Measurements from ENCODE around the gene TMC6.
"Not testable (repeated sequence)": the region's sequence is repeated elsewhere in the genome, so short reads cannot be mapped to it uniquely, and the experiment has no call there.

TMC6 gene

DNA sequence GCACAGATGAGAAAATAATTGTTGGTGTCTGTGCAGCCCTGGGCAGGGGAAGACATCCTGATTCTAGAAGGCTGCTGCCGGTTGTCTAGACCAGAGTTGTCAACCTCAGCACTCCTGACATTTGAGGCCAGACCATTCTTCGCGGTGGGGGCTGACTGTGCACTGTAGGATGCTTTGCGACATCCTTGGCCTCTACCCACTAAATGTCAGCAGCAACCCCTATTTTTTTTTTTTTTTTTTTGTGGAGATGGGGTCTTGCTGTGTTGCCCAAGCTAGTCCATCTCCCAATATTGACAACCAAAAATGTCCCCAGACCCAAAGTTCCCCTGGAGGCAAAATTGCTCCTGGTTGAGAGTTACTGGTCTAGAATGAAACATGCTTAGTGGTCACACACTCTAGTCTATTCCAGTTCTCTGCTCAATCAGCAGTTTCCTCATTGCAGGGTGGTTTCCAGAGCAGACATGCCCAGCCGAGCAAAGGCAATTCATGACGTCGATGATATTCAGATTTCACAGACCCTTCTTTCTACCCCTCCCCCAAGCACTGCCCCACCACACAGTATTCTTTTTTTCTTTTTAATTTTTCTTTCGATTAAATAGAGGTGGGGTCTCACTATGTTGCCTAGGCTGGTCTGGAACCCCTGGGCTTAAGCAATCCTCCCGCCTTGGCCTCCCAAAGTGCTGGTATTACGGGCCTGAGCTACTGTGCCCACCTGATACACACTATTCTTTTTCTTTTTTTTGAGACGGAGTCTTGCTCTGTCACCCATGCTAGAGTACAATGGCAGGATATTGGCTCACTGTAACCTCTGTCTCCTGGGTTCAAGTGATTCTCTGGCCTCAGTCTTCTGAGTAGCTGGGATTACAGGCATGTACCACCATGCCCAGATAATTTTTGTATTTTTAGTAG is 26.6 kb upstream of the TMC6 start:
- DNase-seq = peak; percentile 8

DNA sequence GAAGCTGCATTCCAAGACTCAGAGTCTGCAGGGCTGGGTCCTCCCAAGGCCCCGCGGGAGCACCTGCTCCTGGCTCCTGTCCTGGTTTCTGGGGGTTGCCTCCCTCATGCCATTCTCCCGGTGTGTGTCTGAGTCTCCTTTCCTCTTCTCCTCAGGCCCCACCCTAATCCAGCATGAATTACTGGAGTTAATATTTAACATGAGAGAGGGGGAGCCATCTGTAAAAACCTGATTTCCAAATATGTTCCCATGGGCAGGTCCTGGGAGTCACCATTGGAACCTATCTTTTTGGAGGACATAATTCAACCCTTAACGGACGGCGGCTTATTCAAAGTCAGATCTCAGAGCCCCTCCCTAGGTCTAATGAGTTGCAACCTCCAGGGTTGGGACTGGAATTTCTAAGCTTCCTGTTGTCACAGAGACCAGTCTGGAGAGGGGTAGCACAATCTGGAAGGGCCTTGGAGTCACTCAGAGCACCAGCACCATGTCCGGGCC is 23.0 kb upstream of the TMC6 start:
- DNase-seq = peak; percentile 11

DNA sequence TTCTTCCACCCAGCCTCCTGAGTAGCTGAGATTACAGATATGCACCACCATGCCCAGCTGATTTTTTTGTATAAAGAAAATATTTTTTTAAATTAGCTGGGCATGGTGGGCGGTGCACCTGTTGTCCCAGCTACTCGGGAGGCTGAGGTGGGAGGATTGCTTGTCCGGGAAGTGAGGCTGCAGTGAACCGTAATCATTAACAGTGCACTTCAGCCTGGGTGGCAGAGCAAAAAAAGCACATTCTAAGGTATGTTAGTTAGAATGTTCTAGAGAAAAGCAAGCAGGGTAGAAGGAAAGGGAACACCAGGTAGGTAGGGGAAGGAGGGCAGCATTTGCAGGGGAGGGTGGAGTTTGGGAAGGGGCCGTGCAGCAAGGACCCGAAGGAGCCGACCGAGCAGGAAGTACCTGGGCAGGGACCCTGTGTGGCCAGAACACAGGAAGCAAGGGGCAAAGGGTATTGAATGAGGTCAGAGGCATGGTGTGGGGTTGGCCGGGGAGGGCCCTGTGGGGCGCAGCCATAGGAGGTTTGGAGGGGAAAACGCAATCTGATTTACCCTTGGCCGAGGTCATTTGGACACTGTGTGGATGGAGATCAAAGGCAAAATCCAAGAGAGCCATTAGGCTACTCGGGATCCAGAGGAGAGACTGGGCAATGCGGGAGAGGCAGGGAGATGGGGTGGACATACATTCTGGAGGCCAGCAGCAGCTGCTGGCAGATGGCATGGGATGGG is 19.9 kb upstream of the TMC6 start:
- no peak for DNase-seq

DNA sequence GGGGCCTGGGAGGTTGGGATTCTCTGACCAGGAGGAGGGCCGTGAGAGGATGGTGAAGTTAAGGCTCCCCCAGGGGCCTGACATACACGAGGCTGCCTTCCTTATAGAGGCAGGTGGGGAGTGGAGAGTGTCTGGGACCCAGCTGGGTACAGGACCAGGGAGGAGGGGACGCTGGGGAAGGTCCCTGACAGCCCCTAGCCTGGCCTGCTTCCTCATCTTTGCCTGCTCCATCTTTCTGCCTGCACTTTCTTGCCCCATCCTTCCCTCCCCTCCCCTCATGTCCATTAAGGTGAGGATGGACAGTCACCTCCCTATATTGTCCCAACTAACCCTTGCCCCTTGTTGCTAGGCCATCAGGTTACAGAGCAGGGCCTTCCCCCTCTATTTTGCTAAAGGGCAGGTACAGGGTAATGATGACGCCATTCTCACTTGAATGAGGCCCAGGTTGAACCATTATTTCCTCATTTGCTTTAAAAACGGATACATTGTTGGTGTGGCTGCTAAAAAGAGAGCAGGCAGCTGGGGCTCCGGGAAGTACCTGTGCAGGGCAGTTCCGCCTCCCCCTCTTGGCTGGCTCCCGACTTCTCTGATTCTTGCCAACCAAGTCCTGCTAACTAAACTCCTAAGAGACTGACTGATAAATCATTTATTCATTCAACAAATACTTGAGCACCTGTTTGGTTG is 18.9 kb upstream of the TMC6 start:
- no peak for DNase-seq

DNA sequence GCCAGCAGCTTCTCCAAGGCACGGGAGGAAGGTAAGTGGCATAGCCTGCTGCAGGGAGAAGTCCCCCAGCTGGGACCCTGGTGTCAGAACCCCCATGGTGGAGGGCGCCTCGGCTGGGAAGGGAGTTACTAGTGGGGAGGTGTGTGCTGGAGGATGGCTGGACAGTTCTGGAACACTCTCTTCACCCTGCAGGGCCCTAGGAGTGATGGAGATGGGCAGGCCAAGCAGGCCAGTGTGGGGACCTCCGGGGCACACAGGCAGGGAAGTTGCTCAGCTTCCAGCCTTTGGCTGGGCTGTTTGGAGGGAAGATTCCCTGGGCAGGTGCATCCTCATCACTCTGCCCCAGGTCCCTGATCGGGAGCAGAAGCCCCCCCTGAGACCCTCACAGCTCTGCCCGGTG is 18.3 kb upstream of the TMC6 start:
- no peak for DNase-seq

DNA sequence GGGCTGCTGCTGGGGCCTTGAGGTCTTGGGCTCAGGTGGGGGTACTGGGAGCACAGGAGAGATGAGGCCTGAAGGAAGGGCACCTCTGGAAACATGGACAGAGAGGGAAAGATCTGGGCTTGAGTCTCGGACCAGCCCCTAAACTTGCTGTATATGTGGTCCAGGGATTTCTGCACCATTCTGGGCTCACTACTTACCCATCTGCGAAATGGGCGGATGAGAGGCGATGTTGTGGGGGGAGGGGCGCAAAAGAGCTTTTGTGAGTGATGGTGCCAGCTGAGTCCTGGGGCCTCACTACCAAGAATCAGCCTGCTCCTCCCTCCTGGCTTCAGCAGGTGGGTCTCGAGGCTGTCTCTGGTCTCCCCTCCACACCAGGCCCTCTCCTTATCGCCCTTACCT is 17.9 kb upstream of the TMC6 start:
- no peak for DNase-seq

DNA sequence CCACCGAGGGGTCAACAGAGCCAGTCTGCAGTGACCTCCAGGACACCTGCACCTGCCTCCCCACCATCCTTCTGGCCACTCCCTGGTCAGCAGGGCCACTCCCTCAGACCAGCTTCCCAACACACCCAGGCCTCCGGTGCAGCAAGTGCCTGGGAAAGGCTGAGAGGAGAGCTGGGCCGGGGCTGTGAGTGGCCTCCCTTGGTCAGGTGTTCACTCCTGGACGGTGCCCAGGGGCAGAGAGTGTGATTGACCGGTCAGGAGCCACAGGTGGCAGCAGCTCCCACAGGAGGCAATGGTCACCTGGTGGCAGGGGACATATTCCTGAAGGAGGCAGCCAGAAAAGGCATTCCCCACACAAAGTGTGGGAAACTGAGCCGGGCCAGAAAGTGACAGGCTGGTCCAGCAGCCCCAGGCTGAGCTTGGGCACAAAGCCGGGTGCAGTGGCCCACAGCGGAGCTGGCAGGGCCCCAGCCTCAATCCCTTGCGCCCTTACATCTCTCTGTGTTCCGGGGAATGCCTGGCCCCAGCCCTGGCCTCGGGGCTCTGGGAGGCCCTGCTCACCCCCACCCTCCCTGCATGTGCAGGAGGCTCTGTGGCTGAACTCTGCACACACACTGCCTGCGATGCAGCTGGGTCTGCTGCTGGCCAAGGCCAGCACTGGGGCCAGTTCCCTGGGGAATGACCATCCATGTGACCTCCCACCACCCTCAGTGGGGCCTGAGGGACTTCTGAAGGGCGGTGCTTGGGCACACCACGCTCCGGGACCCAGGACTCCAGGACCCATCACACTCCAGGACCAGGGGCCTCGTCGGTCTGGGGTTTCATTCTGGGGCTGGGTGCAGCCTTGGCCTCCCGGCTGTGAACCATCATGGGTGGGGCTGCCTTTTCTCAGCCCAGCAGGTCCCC is 16.4 kb upstream of the TMC6 start:
- no peak for DNase-seq

DNA sequence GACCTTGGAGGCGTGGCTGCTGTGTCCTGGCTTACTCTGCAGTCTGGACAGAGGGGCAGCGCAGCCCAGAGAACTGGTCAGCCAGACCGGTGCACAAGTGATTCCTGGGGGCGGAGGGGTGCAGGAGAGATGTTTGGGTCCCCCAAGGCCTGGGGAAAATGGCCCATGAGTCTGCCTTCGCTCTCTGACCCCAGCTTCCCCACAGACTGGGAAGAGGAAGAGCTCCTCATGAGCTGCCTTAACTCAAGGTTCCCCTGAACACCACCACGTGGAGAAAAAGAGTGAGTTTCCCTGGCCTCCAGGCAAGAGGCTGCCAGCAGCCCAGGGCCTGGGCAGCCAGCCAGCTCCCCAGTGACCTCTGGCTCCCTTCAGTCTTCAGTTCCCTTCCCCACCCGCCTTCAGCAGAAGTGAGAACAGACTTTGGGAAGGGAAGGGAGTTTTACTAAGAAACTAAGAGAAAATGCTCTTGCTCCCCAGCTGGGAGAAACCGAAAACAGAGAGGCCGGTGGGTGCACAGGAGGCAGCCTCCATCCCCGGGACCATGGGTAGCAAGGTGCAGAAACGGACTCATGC is 15.7 kb upstream of the TMC6 start:
- DNase-seq = peak; percentile 42

DNA sequence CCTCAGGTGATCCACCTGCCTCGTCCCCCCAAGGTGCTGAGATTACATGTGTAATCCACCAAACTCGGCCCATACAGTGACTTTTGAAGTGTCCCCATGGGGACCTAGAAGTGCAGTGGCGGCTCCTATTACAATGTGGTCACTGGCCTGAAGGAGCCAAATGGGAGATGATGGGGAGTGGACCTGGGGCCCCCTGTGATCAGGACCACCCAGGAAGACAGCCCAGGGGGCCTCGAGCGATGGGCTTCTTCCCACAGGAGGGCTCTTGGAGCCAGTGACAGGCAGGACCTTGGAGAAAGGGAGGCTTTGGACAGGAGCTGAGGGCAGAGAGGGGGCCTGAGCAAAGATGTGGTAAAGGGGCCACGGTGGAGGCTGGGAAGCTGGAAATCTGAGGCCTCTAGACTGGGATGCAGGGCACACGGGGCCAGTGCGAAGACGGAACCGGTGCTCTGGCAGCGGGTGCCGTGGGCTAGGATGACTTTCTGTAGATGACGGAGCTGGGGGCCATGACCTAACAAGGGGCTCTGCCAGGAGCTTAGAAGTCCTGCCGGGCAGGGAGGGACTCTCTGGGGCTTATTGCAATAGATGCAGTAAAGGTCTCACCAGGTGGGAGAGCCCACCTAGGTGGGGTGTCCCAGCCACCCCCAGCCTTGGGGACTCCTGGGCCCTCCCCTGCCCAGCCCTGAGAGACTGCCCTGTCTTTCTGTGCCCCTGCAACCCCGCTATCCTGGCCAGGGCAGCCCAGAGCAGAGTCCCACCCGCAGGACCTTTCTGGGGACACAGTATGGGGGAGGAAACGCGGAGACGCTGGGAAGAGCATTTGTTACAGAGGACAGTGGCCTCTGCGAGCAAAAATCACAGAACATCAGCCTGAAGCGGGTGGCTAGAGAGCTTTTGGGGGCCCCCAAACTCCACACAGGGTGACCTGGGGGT is 14.9 kb upstream of the TMC6 start:
- DNase-seq = no peak

DNA sequence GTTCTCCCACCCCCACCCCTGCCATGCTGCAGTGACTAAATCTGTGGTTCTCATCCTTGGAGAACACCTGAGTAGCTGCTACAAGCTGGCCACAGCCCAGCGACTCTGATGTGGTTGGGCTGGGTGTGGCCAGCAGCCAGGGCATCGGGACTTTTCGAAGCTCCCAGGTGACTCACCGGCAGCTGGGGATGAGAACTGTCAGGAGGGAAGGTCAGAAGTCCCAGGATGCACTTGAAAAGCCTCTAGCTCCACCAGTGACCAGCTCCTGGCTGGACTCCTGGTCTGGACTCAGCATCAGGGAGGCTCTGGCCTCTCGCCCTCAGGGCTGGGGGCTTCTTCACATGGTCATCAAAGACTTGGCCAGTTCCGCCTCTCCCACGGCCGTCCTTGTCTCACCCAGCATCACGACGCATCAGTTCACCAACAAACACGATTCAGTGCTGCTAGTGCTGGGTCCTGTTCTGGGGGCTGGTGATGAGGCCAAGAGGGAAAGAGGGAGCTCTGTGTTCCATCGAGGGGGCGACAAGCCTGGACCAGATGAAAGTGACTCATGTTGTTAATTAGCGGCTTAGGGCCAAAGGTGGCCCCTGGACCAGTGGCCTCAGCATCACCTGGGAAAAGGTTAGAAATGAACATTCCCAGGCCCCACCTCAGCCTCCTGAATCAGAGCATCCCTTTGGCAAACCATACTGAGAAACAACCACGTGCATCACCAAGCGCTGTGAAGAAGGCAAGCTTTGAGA is 13.7 kb upstream of the TMC6 start:
- peak; percentile 77 for DNase-seq

DNA sequence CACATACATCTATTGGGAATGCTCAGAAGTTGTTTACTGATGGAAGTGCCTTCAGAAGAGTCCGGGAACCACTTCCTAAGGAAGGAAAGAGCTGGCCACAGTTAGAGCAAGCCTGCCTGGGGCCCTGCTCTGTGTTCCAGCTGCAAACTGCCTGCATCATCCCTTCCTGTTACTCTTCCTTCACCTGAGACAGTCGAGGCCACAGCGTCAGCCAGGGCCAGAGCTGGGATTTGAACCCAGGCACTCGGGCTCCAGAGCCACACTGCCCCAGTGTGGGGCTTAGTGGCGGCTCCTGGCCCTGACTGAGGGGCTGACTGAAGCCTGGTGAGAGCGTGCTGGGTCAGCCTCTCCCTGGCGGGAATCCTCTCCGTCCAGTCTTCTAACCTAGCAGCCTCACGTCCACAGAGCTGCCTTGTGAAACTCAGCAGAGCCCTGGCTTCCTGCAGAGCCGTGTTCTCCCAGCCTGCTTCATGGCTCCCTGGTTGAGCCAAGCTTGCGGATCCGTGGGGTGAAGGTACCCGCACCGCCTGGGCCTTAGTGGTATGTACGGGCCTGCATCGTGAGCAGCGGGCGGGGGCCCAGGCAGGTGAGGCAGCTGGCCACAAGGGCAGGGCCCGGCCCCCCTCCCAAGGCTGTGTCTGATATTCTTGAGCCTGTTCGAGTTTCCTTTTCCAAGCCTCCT is 13.0 kb upstream of the TMC6 start:
- no peak for DNase-seq

DNA sequence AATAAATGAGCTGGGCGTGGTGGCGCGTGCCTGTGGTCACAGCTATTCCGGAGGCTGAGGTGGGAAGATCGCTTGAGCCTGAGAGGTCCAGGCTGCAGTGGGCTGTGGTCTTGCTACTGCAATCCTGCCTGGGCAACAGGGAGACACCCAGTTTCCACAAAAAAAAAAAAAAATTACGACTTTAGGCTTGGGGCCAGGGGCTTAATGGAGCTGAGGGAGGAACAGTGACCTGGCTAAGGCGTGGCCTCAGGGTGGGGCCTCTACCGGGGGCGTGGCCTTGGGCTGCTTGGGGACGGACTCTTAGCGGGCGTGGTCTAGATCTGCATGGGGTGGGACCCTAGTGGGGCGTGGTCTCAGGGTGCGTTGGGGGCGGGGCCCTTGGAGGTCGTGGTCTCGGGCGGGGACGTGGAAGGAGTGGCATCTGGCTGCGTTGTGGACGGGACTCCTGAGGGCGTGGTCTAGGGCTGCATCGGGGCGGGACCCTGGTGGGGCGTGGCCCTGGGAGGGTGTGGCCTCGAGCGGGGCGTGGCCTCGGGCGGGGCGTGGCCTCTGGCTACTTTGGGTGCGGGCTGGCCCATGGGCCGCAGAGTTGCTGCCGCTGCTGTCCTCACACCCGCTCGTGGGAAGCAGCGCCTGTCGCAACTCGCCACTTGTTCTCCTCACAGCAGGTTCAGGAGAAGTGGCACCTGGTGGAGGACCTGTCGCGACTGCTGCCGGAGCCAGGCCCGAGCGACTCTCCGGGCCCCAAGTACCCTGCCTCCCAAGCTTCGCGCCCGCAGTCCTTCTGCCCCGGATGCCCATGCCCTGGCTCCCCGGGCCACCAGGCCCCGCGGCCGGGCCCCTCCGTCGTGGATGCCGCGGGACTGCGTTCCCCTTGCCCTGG is 11.9 kb upstream of the TMC6 start:
- DNase-seq = no peak

DNA sequence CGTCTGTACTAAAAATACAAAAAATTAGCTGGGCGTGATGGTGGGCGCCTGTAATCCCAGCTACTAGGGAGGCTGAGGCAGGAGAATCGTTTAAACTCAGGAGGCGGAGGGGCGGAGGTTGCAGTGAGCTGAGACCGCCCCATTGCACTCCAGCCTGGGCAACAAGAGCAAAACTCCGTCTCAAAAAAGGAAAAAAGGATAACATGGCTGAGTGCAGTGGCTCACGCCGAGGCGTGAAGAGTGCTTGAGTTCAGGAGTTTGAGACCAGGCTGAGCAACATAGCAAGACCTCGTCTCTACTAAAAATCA is 11.3 kb upstream of the TMC6 start:
- DNase-seq = not testable (repeated sequence)

DNA sequence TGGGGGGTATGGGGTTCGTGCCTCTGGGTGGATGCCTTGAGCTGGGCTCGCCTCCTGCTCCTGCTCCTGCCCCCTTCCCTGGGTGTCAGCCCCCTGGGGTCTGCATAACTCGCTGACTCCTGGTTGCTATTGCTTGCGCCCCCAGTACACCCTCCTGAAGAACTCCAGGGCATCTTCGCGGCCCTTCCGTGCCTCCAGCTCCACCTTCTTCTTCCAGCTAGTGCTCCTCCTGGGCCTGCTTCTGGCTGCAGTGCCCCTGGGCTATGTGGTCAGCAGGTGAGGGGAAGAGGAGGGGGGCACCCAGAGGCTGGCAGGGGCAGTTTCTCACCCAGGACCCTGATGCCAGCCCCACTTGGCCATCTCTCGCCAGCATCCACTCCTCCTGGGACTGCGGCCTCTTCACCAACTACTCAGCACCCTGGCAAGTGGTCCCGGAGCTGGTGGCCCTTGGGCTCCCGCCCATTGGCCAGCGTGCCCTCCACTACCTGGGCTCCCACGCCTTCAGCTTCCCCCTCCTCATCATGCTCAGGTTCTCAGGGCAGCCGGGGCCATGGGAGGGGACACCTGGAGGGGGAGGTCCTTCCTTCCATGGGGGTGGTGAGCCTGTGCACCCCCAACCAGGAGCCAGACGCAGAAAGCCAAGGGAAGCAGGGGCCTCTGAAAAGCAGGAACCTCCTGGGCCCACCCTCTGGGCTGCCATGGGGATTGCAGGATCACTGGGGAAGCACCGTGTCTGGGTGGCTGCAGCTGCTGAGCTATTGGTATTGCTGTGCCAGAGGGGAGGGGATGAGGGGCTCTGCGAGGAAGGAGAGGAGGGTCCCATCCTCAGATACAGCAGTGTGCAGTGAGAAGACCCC is 9.9 kb upstream of the TMC6 start:
- DNase-seq = no peak

DNA sequence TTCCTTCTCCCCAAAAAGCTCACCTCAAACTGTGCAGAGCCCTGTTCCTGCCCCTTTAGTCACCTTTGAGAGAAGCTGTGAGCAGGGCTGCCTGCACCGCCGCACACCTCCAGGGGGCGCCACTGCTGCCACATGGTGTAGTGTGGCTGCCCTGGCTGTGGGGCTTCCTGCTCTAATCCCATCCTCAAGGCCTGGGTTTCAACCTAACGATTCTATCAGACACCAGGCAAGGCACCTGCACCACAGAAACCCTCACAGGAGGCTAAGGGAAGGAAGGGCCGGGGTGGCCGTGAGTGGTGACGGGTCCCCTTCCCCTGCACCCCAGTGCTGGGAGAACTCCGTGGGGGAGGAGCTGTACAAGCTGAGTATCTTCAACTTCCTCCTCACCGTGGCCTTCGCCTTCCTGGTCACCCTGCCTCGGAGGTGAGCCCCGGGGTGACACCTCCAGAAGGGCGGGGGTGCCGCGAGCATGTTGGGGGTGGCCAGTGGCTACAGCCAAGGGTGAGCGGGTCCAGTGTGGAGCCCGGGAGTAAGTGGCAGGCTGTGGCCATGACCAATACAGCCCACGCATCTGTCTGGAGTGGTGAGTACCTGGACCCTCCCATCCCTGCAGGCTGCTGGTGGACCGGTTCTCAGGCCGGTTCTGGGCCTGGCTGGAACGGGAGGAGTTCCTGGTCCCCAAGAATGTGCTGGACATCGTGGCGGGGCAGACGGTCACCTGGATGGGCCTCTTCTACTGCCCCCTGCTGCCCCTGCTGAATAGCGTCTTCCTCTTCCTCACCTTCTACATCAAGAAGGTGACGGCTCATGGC is 9.0 kb upstream of the TMC6 start:
- DNase-seq = no peak

DNA sequence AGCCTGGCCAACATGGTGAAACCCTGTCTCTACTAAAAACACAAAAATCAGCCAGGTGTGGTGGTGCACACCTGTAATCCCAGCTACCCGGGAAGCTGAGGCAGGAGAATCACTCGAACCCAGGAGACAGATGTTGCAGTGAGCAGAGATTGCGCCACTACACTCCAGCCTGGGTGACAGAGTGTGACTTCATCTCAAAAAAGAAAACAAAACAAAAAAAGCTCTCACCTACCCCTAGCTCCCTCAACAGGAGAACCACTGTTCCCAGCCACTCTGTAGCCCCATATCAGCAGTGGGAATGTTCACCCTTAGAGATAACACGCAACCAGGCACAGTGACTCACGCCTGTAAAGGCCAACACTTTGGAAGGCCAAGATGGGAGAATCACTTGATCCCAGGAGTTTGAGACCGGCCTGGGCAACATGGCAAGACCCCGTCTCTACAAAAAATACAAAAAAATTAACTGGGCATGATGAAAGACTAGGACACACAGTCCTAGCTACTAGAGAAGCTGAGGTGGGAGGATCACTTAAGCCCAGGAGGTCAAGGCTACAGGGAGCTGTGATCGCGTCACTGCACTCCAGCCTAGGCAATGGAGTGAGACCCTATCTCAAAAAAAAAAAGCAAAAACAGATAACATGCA is 7.4 kb upstream of the TMC6 start:
- no peak for DNase-seq
